GM23338 (cell line): ENCODE measurements around the gene PER3.

ENCODE experiments used
- CREB1 ChIP-seq: fragments of 250-450 bp; sonication (Bioruptor Pico); IDR thresholded peaks from 2 replicates; pipeline ENCODE4 v1.5.0; 2020; ENCODE audit warnings: low read depth, mild to moderate bottlenecking, moderate library complexity
- ETS1 ChIP-seq: IDR thresholded peaks from 2 replicates; pipeline ENCODE4 v1.6.1; 2016; ENCODE audit warnings: antibody characterized with exemption
- EZH2 ChIP-seq: fragments of 200-600 bp; sonication (generic); IDR thresholded peaks from one replicate; pipeline ENCODE4 v1.8.0; 2017; ENCODE audit warnings: antibody characterized with exemption, mild to moderate bottlenecking, low read depth; ENCODE audit not compliant: unreplicated experiment
- EZH2phosphoT487 ChIP-seq: fragments of 200-600 bp; sonication (generic); IDR thresholded peaks from one replicate; pipeline ENCODE4 v1.8.1; 2018; ENCODE audit warnings: antibody characterized with exemption; ENCODE audit not compliant: unreplicated experiment
- JUNB ChIP-seq: IDR thresholded peaks from one replicate; pipeline ENCODE4 v1.6.1; 2016; ENCODE audit warnings: antibody characterized with exemption; ENCODE audit not compliant: unreplicated experiment
- POLR2AphosphoS5 ChIP-seq: IDR thresholded peaks from 2 replicates; pipeline ENCODE4 v1.6.1; 2016; ENCODE audit warnings: antibody characterized with exemption, low read depth
- STAT1 ChIP-seq: IDR thresholded peaks from one replicate; pipeline ENCODE4 v1.6.1; 2016; ENCODE audit warnings: antibody characterized with exemption; ENCODE audit not compliant: unreplicated experiment
- ZNF114 ChIP-seq: fragments of 250-450 bp; sonication (Bioruptor Pico); IDR thresholded peaks from 2 replicates; pipeline ENCODE4 v1.5.0; 2020; ENCODE audit warnings: mild to moderate bottlenecking, moderate library complexity
- ZNF331 ChIP-seq: fragments of 250-450 bp; sonication (Bioruptor Pico); IDR thresholded peaks from 2 replicates; pipeline ENCODE4 v1.5.0; 2020; ENCODE audit warnings: low read depth, mild to moderate bottlenecking, moderate library complexity
- TF ChIP-seq, protein P1 (sequence below): IDR thresholded peaks from one replicate; pipeline ENCODE4 v1.6.1; 2018; ENCODE audit warnings: antibody characterized with exemption; ENCODE audit not compliant: unreplicated experiment
- TF ChIP-seq, protein P2 (sequence below), 2 experiments: fragments of 200-600 bp in 1 of 2; sonication (generic) in 1 of 2; conservative IDR thresholded peaks; 2 replicates each; pipeline versions ENCODE4 v1.5.1 to v1.6.1; 2016 to 2017; ENCODE audit warnings: antibody characterized with exemption in 2 of 2, low read depth in 2 of 2, mild to moderate bottlenecking in 2 of 2, moderate library complexity in 1 of 2
- TF ChIP-seq, protein P3 (sequence below): fragments of 250-450 bp; sonication (Bioruptor Pico); IDR thresholded peaks from 2 replicates; pipeline ENCODE4 v1.5.0; 2020; ENCODE audit warnings: mild to moderate bottlenecking, moderate library complexity

DNA sequence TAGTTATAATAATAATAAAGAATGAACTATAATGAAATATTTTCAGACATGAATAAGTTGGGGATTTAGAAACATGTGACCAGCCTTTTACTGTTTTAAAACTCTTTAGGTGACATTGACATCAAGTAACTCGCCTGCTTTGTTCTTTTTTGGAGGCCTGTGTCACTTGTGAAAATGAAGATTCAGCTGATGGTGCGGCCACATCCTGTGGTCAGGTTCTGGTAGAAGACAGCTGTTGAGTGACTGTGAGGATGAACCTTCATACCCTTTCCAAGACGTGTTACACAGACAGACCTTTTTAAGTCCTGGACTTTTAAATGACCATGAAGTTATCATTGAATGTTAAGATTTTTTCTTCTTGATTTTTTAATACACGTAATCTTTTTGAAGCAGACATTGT is 58.4 kb downstream of the PER3 start:
- TF ChIP-seq, protein P1, sequence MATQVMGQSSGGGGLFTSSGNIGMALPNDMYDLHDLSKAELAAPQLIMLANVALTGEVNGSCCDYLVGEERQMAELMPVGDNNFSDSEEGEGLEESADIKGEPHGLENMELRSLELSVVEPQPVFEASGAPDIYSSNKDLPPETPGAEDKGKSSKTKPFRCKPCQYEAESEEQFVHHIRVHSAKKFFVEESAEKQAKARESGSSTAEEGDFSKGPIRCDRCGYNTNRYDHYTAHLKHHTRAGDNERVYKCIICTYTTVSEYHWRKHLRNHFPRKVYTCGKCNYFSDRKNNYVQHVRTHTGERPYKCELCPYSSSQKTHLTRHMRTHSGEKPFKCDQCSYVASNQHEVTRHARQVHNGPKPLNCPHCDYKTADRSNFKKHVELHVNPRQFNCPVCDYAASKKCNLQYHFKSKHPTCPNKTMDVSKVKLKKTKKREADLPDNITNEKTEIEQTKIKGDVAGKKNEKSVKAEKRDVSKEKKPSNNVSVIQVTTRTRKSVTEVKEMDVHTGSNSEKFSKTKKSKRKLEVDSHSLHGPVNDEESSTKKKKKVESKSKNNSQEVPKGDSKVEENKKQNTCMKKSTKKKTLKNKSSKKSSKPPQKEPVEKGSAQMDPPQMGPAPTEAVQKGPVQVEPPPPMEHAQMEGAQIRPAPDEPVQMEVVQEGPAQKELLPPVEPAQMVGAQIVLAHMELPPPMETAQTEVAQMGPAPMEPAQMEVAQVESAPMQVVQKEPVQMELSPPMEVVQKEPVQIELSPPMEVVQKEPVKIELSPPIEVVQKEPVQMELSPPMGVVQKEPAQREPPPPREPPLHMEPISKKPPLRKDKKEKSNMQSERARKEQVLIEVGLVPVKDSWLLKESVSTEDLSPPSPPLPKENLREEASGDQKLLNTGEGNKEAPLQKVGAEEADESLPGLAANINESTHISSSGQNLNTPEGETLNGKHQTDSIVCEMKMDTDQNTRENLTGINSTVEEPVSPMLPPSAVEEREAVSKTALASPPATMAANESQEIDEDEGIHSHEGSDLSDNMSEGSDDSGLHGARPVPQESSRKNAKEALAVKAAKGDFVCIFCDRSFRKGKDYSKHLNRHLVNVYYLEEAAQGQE: no peak
- TF ChIP-seq, protein P2, sequence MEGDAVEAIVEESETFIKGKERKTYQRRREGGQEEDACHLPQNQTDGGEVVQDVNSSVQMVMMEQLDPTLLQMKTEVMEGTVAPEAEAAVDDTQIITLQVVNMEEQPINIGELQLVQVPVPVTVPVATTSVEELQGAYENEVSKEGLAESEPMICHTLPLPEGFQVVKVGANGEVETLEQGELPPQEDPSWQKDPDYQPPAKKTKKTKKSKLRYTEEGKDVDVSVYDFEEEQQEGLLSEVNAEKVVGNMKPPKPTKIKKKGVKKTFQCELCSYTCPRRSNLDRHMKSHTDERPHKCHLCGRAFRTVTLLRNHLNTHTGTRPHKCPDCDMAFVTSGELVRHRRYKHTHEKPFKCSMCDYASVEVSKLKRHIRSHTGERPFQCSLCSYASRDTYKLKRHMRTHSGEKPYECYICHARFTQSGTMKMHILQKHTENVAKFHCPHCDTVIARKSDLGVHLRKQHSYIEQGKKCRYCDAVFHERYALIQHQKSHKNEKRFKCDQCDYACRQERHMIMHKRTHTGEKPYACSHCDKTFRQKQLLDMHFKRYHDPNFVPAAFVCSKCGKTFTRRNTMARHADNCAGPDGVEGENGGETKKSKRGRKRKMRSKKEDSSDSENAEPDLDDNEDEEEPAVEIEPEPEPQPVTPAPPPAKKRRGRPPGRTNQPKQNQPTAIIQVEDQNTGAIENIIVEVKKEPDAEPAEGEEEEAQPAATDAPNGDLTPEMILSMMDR (conservative IDR thresholded peaks at IDR 0.05; ENCODE audit: low read depth in 2 of 2): no peak
- no peak for TF ChIP-seq EZH2
- no peak for TF ChIP-seq CREB1
- TF ChIP-seq EZH2phosphoT487: no peak
- TF ChIP-seq POLR2AphosphoS5: no peak
- TF ChIP-seq ZNF114 (CRISPR knock-in tag): no peak
- no peak for TF ChIP-seq ZNF331 (CRISPR knock-in tag)
- no peak for TF ChIP-seq ETS1
- TF ChIP-seq, protein P3, sequence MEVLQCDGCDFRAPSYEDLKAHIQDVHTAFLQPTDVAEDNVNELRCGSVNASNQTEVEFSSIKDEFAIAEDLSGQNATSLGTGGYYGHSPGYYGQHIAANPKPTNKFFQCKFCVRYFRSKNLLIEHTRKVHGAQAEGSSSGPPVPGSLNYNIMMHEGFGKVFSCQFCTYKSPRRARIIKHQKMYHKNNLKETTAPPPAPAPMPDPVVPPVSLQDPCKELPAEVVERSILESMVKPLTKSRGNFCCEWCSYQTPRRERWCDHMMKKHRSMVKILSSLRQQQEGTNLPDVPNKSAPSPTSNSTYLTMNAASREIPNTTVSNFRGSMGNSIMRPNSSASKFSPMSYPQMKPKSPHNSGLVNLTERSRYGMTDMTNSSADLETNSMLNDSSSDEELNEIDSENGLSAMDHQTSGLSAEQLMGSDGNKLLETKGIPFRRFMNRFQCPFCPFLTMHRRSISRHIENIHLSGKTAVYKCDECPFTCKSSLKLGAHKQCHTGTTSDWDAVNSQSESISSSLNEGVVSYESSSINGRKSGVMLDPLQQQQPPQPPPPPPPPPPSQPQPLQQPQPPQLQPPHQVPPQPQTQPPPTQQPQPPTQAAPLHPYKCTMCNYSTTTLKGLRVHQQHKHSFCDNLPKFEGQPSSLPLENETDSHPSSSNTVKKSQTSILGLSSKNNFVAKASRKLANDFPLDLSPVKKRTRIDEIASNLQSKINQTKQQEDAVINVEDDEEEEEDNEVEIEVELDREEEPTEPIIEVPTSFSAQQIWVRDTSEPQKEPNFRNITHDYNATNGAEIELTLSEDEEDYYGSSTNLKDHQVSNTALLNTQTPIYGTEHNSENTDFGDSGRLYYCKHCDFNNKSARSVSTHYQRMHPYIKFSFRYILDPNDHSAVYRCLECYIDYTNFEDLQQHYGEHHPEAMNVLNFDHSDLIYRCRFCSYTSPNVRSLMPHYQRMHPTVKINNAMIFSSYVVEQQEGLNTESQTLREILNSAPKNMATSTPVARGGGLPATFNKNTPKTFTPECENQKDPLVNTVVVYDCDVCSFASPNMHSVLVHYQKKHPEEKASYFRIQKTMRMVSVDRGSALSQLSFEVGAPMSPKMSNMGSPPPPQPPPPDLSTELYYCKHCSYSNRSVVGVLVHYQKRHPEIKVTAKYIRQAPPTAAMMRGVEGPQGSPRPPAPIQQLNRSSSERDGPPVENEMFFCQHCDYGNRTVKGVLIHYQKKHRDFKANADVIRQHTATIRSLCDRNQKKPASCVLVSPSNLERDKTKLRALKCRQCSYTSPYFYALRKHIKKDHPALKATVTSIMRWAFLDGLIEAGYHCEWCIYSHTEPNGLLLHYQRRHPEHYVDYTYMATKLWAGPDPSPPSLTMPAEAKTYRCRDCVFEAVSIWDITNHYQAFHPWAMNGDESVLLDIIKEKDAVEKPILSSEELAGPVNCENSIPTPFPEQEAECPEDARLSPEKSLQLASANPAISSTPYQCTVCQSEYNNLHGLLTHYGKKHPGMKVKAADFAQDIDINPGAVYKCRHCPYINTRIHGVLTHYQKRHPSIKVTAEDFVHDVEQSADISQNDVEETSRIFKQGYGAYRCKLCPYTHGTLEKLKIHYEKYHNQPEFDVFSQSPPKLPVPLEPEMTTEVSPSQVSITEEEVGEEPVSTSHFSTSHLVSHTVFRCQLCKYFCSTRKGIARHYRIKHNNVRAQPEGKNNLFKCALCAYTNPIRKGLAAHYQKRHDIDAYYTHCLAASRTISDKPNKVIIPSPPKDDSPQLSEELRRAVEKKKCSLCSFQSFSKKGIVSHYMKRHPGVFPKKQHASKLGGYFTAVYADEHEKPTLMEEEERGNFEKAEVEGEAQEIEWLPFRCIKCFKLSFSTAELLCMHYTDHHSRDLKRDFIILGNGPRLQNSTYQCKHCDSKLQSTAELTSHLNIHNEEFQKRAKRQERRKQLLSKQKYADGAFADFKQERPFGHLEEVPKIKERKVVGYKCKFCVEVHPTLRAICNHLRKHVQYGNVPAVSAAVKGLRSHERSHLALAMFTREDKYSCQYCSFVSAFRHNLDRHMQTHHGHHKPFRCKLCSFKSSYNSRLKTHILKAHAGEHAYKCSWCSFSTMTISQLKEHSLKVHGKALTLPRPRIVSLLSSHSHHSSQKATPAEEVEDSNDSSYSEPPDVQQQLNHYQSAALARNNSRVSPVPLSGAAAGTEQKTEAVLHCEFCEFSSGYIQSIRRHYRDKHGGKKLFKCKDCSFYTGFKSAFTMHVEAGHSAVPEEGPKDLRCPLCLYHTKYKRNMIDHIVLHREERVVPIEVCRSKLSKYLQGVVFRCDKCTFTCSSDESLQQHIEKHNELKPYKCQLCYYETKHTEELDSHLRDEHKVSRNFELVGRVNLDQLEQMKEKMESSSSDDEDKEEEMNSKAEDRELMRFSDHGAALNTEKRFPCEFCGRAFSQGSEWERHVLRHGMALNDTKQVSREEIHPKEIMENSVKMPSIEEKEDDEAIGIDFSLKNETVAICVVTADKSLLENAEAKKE (CRISPR knock-in tag): no peak
- no peak for TF ChIP-seq STAT1
- no peak for TF ChIP-seq JUNB
